GM19324 (cell line): ENCODE measurements around the gene BSND.

Source experiments
- ATAC-seq: cut with Tn5 transposase; IDR thresholded peaks from one replicate; pipeline ENCODE4 v1.9.1; 2021; ENCODE audit warnings: mild to moderate bottlenecking, moderate library complexity; ENCODE audit not compliant: unreplicated experiment, low FRiP score

BSND gene

DNA sequence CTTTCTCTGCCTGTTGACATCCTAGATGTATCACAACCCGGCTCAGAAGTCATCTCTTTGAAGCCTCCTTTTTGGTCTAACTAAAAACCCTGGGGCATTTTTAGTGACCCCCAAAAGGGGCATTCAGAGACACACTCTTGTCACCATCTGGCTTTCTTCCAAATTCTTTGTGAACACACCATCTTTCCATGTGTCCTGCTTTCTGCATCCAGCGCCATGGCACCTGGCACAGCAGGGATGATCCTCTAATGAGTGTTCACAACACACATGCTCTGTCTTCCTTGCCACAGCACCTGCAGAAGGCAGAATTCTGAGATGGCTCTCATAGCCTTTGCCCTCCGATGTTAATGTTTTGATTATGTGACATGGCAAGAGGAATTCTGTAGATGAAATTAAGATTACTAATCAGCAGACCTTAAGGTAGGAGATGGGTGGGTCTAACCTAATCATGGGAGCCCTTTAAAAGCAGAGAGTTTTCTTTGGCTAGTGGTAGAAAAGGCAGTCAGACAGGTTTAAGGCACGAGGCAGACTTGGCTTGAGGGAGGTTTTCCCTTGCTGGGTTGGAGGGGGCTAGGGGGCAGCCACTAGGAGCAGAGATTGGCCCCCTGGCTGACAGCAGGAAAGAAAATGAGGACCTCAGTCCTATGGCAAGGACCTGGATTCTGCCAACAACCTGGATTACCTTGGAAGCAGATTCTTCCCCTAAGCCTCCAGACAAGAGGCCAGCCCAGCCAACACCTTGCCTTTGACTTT is 23.2 kb upstream of the BSND start:
- no peak for ATAC-seq

DNA sequence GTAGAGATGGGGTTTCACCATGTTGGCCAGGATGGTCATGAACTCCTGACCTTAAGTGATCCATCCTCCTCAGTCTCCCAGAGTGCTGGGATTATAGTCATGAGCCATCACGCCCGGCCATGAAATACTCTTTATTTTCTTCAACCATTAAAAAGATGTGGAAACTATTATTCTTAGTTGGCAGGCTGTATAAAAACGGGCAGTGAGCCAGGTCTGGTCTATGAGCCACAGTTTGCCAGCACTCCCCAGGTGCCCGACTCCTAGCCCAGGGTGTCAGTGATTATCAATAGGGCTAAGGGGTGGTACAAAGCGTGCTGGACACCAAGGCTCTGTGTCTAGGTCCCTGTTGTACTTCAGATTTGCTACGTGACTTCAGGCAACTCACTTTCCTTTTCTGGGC is 22.0 kb upstream of the BSND start:
- no peak for ATAC-seq

DNA sequence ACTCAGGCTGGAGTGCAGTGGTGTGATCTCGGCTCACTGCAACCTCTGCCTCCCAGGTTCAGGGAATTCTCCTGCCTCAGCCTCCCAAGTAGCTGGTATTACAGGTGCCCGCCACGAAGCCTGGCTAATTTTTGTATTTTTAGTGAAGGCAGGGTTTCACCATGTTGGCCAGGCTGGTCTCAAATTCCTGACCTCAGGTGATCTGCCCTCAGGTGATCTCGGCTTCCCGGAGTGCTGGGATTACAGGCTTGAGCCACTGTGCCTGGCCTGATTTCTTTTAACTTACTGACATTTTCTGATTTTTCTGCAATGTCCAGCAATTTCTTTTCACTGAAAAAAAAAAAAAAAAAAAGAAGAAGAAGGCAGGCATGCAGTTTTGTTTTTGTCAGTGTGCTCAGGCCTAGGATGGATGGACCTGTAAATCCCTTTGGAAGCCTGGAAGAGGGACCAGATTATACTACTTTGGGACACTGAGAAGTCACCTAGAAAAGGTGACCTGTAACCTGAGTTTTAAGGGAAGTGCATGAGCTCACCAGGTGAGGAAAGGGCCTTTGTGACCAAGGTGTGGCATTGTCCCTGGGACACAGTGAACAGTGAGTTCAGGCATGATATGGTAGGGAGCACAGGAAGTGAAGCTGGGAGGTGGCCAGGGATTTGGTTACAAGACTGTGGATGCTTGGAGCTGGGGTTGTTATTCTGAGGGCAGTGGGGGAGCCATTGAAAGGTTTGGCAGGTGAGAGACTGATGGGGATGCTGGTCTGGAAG is 21.0 kb upstream of the BSND start:
- ATAC-seq = no peak

DNA sequence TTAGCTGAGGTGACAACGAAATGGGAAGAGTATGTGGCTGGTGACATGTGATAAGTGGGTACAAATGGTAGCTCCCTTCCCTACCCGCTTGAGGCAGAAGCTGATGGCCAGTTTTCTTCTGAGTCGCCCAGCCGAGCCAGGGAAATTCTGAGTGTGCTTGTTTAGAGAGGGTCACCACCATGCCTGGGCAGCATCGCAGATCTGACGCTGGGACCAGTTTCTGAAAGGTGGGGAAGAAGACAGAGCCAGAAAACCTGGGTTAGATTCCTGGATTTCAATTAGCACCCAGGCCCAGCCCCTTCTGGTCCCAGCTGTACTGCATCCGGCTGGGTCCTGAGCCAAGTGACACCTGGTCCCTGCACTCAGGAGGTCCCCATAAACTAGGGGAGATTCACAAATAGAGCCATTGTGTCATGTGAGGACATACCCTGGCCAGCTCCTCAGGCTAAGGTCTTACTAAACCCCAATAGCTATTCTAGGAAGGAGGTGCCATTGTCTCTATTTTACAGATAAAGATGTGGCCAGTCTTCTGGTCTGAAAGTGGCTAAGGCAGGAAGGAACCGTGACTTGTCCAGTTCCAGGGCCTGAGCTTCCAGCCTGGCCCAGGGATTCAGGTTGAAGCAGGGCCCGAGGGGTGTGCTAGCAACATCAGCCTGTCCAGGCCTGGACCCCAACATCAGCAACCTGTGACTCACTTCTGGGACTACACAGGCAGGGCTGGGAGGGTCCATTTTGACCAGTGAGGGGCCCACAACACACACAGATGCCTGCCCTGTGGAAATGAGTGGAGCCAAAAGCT is 20.0 kb upstream of the BSND start:
- ATAC-seq = no peak

DNA sequence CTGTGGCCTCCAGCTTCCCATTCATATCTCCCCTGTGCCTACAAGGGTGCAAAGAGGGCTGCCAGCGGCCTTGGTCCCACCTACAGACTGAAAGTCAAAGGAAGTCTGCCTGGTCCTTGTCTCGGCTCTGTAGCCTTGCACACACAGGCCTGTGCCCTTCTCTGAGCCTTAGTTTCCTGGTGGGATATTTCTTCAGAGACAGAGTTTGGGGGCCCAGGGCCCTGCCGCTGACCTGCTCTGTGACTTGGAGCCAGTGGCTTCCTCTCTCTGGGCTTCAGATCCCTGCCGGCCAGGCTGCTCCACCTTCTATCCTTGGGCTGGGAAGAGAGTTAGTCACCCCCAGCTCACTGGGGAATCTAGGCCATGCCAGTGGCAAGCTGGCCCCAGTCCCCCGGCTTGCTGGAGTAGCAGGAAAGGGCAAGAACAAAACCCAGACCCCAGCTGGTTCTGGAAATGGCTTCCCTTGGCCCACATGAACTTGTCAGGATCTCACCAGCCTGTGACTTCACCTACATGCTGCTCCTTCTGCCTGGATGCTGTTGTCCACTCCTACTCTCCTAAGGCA is 19.3 kb upstream of the BSND start:
- ATAC-seq = no peak

DNA sequence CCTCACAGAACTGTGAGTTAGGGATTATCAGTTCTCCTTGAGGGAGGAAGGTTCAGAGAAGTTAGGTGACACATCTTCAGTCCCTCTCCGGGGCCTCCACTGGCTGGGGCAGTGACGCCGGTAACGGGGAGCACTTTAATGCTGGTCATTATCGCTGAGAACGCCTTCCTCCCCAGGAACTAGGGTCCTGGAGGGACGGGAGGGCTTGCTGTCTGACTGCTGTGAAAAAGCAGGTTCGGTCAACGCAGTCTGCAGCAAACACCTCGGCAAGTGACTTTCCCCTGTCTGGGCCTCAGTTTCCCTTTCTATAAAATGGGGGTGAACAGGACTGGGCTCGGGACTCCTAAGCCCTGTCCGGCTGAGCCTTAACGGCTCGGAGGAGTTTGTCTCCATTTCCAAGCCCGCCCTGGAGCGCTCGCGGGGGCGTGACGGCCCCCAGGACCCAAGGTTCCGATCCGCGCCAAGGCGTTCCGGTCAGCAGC is 18.6 kb upstream of the BSND start:
- ATAC-seq = no peak

DNA sequence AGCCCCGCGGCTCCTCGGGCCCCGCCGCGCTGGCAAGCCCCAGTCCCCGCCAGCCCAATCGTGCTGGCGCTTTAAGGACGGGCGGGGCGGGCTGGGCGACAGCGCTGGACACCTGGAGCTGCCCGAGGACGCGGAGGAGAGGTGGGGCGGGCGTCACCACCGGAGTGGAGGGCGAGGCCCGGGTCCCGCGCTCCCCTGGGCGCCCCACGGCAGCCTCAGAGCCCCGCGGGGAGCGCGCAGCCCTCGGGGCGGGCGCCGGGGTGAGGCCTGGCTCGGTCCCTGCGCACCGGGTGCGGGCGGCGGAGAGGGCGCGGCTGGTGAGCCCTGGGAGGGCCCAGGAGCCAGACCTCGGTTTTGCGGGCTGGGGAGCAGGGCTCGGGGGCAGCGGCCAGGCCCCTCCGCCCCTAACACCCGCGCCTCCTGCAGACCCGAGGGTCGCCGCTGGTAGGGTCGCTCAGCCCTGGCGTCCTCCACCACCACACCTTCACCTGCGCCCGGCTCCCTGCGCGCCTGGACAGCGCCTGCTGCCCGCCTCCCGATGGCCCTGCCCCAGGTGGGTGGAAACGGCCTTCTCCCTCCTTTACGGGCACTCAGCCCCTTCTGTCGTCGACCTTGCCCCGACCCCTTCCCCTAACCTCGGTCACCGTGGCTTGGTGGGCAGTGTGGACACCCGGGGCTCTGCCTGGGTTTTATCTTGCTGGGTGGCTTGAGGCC is 18.0 kb upstream of the BSND start, which contains the start of gene TMEM61:
Gene TMEM61 (plus strand): TSS at position 101 of the 714 bp plus-strand sequence. CDS start 438 bp downstream, at position 539.
- ATAC-seq = no peak

DNA sequence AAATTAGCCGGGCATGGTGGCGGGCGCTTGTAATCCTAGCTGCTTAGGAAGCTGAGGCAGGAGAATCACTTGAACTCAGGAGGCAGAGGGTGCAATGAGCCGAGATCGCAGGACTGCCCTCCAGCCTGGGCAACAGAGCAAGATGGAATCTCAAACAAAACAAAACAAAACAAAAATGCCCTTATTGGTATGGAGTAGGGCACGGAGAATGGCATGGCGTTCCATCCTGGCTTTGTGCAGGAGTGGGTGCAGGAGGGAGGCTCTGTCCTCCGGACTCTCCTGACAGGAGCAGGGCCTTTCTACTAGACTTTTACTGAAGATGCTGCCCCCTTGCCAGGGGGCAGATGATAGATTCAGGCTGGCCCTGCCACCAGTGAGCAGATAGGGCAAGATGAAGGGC is 17.3 kb upstream of the BSND start:
- ATAC-seq = no peak

DNA sequence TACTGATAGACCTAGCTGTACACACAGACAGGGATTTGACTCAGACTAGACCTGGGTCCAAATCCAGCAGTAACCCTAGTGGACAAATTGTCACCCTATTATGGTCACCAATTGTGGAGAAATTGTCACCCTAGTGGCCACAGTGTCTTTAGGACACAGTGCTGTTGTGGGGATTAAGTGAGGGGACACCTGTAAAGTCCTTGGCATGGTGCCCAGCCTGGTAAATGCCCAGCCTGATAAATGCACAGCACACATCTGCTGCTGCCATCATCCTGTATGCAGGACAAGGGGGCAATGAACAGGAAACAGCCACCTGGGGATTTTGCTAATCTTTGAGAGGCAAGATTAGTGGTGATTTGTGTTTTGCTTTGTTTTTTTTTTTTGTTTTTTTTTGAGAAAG is 16.0 kb upstream of the BSND start:
- no peak for ATAC-seq

DNA sequence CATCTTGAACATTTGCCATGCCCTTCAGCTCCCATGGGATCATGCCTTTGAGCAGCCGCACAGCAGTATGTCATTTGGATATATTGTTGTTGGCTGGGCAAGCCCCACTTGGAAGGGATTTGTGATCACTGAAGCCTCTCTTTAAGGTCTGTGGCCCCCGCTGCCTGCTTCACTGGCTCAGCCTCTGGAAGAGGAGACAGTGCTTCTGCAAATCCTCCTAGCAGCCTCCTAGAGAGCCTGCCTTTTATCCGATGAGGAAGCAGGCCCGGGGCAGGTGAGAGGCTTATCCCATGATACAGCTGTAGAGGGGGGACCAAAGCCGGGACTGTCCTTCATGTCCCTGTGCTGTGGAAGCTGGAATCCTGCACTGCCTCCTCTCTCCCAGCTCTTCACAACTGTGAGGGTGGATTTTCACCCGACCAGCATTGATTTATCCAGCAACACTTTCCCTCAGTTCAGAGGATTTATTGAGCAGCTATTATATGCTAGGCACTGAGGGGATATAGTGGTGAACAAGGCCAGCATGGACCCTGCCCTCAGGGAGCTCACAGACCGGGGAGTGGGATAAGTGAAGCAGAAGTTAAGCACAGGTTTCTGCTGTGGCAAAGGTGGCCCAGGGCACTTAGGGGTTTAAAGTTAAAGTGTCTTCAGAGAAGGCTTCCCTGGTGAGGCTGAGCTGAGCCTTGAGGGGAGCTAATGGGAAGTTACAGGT is 14.4 kb upstream of the BSND start:
- no peak for ATAC-seq

DNA sequence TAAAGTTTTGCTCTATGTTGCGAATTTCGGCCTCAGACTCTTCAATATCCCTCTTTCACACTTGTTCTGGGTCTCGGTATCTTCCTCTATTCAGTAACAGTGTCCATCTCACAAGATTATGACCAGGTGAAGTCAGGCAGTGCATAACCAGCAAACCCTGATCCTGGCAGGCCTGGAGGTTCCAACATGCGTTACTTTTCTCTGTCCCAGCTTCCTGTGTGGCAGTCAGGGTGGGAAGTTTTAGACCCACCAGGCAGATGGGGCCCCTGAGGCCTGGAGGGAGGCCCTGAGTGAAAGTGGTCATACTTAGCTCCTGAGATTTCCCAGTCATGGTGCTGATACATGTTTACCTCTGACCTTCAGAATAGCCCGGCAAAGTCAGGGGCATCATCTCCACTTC is 13.2 kb upstream of the BSND start:
- ATAC-seq = no peak

DNA sequence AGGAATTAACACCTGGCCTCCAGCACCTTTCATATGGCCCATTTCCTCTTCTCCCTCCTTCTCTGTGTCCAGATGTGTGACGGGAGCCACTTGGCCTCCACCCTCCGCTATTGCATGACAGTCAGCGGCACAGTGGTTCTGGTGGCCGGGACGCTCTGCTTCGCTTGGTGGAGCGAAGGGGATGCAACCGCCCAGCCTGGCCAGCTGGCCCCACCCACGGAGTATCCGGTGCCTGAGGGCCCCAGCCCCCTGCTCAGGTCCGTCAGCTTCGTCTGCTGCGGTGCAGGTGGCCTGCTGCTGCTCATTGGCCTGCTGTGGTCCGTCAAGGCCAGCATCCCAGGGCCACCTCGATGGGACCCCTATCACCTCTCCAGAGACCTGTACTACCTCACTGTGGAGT is 12.7 kb upstream of the BSND start:
- no peak for ATAC-seq

DNA sequence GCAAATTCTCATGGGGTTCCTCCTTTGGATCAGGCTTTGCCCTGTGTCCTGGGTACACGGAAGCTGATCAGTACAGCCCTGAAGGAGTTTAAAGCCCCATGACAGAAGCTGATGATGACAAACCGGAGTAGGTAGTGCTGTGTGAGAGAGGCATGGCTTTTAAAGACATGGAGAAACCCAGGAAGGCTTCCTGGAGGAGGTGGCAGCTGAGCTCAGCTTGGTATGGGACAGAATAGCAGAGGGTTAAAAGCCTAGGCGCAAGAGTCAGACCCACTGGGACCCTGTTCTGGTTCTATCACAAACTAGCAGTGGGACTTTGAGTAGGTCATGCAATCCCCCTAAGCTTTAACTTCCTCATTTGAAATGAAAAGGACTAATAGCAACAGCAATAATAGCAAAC is 12.2 kb upstream of the BSND start:
- ATAC-seq = no peak

DNA sequence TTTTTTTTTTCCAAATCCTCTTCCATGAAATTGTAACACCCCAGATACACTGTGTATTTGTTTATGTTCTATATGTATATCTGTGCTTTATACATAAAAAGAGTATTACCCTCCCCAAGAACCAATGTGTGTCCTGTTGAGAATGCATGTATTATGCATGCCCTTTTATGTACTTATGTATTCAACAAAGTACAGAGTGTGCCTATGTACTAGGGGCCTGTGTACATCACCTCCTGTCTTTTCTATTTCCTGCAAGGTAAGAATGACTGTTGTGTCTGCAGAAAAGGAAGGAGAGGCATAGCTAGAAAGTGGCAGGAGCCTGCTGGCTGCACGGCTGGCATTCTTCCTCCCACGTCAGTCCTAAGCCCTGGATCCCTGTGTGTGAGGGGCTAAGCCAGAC is 11.3 kb upstream of the BSND start:
- no peak for ATAC-seq

DNA sequence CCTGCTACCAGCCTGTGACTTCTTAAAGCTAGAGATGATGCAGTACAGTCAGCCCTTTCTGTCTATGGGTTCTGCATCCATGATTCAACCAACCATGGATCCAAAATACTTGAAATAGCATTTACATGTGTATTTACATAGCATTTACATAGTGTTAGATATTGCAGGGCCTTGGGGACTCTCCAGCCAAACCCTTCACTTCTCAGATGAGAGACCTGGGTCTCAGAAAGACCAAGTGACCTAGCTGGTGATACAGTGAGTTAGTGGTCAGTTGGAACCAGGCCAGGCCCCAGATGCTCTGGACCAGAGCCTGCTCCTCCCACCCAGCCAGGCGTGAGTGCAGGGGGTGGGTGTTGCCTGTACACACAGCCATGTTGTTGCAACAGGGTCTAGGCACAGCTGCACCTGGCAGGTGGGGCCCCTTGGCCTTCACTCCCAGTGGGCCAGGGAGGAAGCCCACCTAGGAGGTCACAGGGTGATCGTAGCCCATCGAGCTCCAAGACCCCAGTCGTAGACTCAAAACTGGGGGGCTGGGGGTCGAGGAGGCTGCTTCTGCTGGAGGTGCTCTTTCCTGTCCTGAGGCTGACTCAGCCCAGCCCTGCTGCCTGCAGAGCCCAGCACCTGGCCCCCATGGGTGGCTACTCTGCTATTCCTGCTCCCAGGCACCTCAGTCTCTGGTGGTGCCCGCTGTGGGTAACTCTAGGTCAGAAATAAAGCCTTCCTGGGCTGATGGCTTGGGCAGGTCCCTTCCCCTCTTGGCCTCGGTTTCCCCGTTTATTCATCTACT is 10.6 kb upstream of the BSND start:
- ATAC-seq = no peak

DNA sequence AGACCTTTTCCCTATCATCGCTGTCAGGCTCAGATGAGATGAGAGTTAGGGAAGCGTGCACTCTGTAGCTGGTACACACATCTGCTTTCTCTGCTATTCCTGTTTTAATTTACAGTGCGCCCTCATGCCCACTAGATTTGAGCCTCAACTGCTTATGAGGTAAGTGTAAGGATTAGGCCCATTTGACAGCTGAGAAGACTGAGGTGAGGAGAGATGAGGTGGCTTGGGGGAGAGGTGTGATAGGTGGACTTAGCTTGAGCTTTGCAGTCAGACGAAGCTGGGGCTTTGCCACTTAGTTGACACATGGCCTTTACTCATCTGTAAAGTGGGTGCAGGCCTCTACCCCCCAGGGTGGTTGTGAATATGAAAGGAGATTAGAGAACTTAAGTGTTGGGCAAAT is 9.8 kb upstream of the BSND start:
- no peak for ATAC-seq

DNA sequence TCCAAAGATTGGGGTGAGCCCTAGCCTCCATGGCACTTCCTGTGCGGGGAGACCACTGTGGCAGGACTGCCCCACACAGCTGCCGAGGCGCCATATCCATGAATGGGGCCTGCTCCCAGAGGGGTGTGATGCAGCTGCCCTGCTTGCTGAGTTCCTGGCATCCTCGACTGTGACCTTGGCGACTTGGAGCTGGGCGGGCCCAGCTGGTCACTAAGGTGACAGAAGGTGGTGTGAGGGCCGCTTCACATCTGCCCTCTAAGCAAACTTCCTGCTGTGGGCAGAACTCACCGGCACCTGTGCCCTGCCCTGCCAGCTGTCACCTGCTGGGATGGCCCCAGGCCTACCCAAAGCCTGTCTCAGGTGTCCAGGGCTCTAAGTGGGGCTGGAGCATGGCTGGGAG is 9.3 kb upstream of the BSND start:
- ATAC-seq = no peak

DNA sequence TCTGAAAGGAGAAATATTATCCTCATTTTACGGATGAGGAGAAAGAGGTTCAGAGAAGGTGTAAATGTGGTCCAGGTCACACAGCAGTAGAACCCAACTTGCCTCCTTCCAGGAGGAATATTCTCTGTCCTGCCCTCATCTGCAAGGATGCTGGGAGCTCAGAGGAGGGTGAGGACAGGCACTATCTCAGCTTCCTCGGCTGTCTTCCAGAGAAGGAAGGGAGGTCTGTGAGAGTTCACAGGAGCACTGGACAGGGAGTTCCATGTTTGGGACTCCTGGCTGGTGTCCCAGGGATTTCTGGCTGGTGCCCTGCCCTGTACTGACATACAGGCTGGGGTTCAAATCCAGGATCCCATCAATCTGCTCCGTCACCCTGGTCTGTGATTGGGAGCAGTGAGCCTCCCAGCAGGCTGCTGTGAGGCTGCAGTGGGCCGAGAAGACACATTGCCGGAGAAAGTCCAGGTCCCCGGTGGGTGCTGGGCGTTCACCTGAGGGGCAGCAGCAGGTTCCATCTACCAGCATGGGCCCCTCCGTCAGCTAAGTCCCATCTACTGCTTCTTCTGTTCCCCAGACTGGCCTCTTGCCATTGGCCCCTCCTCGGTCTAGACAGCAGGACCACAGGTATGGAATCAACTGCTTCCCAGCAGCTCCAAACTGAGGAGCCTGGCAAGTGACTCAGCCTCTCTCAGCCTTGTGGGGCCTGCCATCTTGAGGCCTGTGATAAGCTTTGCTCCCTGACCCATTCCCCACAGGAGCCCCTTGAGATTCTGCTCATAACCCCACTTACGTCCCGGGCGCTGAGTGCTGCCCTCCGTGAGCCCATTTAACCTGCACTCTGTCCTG is 8.5 kb upstream of the BSND start:
- no peak for ATAC-seq
